HEK293 (cell line): ENCODE results near the gene INTS14.

Source experiments
- CTCF ChIA-PET: fragments of 350-600 bp; formaldehyde crosslinking; extraction: SDS; loops from one replicate; lab custom pipeline; 2021; ENCODE audit warnings: antibody characterized with exemption; lab: Yijun Ruan, JAX
- POLR2A ChIA-PET: fragments of 300-600 bp; formaldehyde crosslinking; extraction: SDS; loops from one replicate; lab custom pipeline; 2020; ENCODE audit warnings: antibody characterized with exemption, inconsistent platforms; lab: Yijun Ruan, JAX
- H3K27ac ChIP-seq: fragments of 200-500 bp; sonication (Bioruptor generic); 2 replicates; pipeline ENCODE4 v1.5.1; 2014; ENCODE audit warnings: low read depth, low read length, control low read depth, inconsistent platforms; ENCODE audit errors: extremely low read depth
- H3K36me3 ChIP-seq, 2 experiments: fragments of 200-500 bp in 1 of 2; sonication (Bioruptor generic) in 1 of 2; 1 replicate in 1 of 2; 2 replicates in 1 of 2; pipeline ENCODE4 v1.5.1; 2014 to 2017; ENCODE audit warnings: inconsistent platforms in 2 of 2, low read length in 2 of 2; ENCODE audit not compliant: control insufficient read depth in 2 of 2, insufficient read depth in 1 of 2
- H3K4me1 ChIP-seq: fragments of 200-500 bp; sonication (Bioruptor generic); 2 replicates; pipeline ENCODE4 v1.5.1; 2014; ENCODE audit warnings: mild to moderate bottlenecking, low read length, inconsistent platforms; ENCODE audit not compliant: control insufficient read depth, insufficient read depth
- H3K4me3 ChIP-seq: 2 replicates; pipeline ENCODE4 v1.5.1; 2011; ENCODE audit warnings: low read depth, mild to moderate bottlenecking, control low read depth, low read length, moderate library complexity
- H3K9me3 ChIP-seq: fragments of 200-500 bp; sonication (Bioruptor generic); 2 replicates; pipeline ENCODE4 v1.5.1; 2014; ENCODE audit warnings: low read depth, low read length, inconsistent platforms; ENCODE audit not compliant: control insufficient read depth, insufficient read depth
- FEZF1 ChIP-seq: fragments of 450-650 bp; formaldehyde crosslinking; IDR thresholded peaks from 2 replicates; pipeline ENCODE4 v1.5.1; 2016; ENCODE audit warnings: missing biosample characterization, missing genetic modification characterization
- GLIS2 ChIP-seq: fragments of 450-650 bp; formaldehyde crosslinking; IDR thresholded peaks from 2 replicates; pipeline ENCODE4 v1.5.1; 2016; ENCODE audit warnings: missing biosample characterization, missing genetic modification characterization
- KLF1 ChIP-seq: fragments of 450-650 bp; formaldehyde crosslinking; IDR thresholded peaks from 2 replicates; pipeline ENCODE4 v1.5.1; 2016; ENCODE audit warnings: missing biosample characterization, missing genetic modification characterization
- PRDM6 ChIP-seq: fragments of 450-650 bp; formaldehyde crosslinking; IDR thresholded peaks from 2 replicates; pipeline ENCODE4 v1.5.1; 2017; ENCODE audit warnings: missing biosample characterization, missing genetic modification characterization
- SCRT1 ChIP-seq: fragments of 450-650 bp; formaldehyde crosslinking; IDR thresholded peaks from 2 replicates; pipeline ENCODE4 v1.5.1; 2016; ENCODE audit warnings: missing biosample characterization, missing genetic modification characterization, borderline replicate concordance
- SP3 ChIP-seq: fragments of 450-650 bp; formaldehyde crosslinking; IDR thresholded peaks from 2 replicates; pipeline ENCODE4 v1.5.1; 2016; ENCODE audit warnings: missing biosample characterization, missing genetic modification characterization
- ZBTB49 ChIP-seq: fragments of 450-650 bp; formaldehyde crosslinking; IDR thresholded peaks from 2 replicates; pipeline ENCODE4 v1.5.1; 2016; ENCODE audit warnings: missing biosample characterization, missing genetic modification characterization, low read depth
- ZBTB8A ChIP-seq: fragments of 450-650 bp; formaldehyde crosslinking; IDR thresholded peaks from 2 replicates; pipeline ENCODE4 v1.5.1; 2016; ENCODE audit warnings: missing biosample characterization, missing genetic modification characterization
- ZNF112 ChIP-seq: fragments of 450-650 bp; formaldehyde crosslinking; IDR thresholded peaks from 2 replicates; pipeline ENCODE4 v1.5.0; 2017; ENCODE audit warnings: missing biosample characterization, missing genetic modification characterization
- ZNF133 ChIP-seq: fragments of 450-650 bp; formaldehyde crosslinking; IDR thresholded peaks from 2 replicates; pipeline ENCODE4 v1.5.1; 2016; ENCODE audit warnings: missing biosample characterization, missing genetic modification characterization
- ZNF174 ChIP-seq: fragments of 450-650 bp; formaldehyde crosslinking; IDR thresholded peaks from 2 replicates; pipeline ENCODE4 v1.5.0; 2017; ENCODE audit warnings: missing biosample characterization, mild to moderate bottlenecking, missing genetic modification characterization
- ZNF184 ChIP-seq: fragments of 450-650 bp; IDR thresholded peaks from 2 replicates; pipeline ENCODE4 v1.5.1; 2018; ENCODE audit warnings: missing biosample characterization, mild to moderate bottlenecking, missing genetic modification characterization
- ZNF19 ChIP-seq: fragments of 450-650 bp; formaldehyde crosslinking; IDR thresholded peaks from 2 replicates; pipeline ENCODE4; 2016; ENCODE audit warnings: missing biosample characterization, missing genetic modification characterization, low read depth
- ZNF214 ChIP-seq: fragments of 450-650 bp; formaldehyde crosslinking; IDR thresholded peaks from 2 replicates; pipeline ENCODE4 v1.5.1; 2017; ENCODE audit warnings: missing biosample characterization, mild to moderate bottlenecking, missing genetic modification characterization, borderline replicate concordance
- ZNF544 ChIP-seq: fragments of 450-650 bp; formaldehyde crosslinking; IDR thresholded peaks from 2 replicates; pipeline ENCODE4 v1.5.0; 2017; ENCODE audit warnings: missing biosample characterization, missing genetic modification characterization
- ZNF621 ChIP-seq: fragments of 450-650 bp; formaldehyde crosslinking; IDR thresholded peaks from 2 replicates; pipeline ENCODE4 v1.5.1; 2017; ENCODE audit warnings: missing biosample characterization, missing genetic modification characterization
- ZNF704 ChIP-seq: fragments of 450-650 bp; formaldehyde crosslinking; IDR thresholded peaks from 2 replicates; pipeline ENCODE4 v1.5.1; 2016; ENCODE audit warnings: missing biosample characterization, missing genetic modification characterization
- ZNF747 ChIP-seq: fragments of 450-650 bp; formaldehyde crosslinking; IDR thresholded peaks from 2 replicates; pipeline ENCODE4 v1.5.1; 2016; ENCODE audit warnings: missing biosample characterization, missing genetic modification characterization
- ZNF785 ChIP-seq: fragments of 450-650 bp; formaldehyde crosslinking; IDR thresholded peaks from 2 replicates; pipeline ENCODE4 v1.5.1; 2016; ENCODE audit warnings: missing biosample characterization, missing genetic modification characterization
- ZSCAN30 ChIP-seq: fragments of 450-650 bp; IDR thresholded peaks from 2 replicates; pipeline ENCODE4 v1.5.1; 2018; ENCODE audit warnings: missing biosample characterization, mild to moderate bottlenecking, missing genetic modification characterization, moderate library complexity
- TF ChIP-seq, protein P1 (sequence below): fragments of 450-650 bp; formaldehyde crosslinking; IDR thresholded peaks from 2 replicates; pipeline ENCODE4 v1.5.1; 2016; ENCODE audit warnings: missing biosample characterization, missing genetic modification characterization, borderline replicate concordance

The INTS14 gene

GRCh38 chr15:65632780-65633375 lies 21.9 kb upstream of the INTS14 start:
- ChIA-PET CTCF (interaction anchor here (0.6 to 1.4 kb wide), 4 partner anchors 22 to 597 kb away, joined by 3 to 4 read pairs (median 4); partner anchors contain the start of gene INTS14), POLR2A (no interaction called here)
- Histone ChIP-seq H3K36me3 (no peaks in the 10 kb centered on the region), H3K27ac (no peak overlapping the region), H3K4me1 (peaks cover 2% of the 10 kb centered on the region; the same call in 1 of the 2 replicates), H3K9me3 (no peaks in the 10 kb centered on the region), H3K4me3 (no peak overlapping the region)
- TF ChIP-seq ZNF747 (tag by site-specific recombination): no peak
- TF ChIP-seq SCRT1: peak; percentile 10; the same call in 1 of the 2 replicates

GRCh38 chr15:65631503-65631902 lies 20.6 kb upstream of the INTS14 start:
- Histone ChIP-seq H3K36me3 (no peaks in the 10 kb centered on the region), H3K4me1 (peaks cover 2% of the 10 kb centered on the region; the same call in 1 of the 2 replicates), H3K27ac (no peak overlapping the region), H3K9me3 (no peaks in the 10 kb centered on the region), H3K4me3 (no peak overlapping the region)
- ChIA-PET POLR2A (interaction anchor here (1.3 kb wide), 1 partner anchor 238 kb away, joined by 4 read pairs; the partner anchor contains the start of gene RAB11A), CTCF (interaction anchor here (0.6 to 5.2 kb wide), 4 partner anchors 8 to 203 kb away, joined by 3 to 36 read pairs (median 3); no protein-coding TSS in a partner anchor)
- TF ChIP-seq PRDM6 (tag by site-specific recombination): no peak
- no peak for TF ChIP-seq ZNF214 (tag by site-specific recombination)
- TF ChIP-seq ZBTB49: no peak

DNA sequence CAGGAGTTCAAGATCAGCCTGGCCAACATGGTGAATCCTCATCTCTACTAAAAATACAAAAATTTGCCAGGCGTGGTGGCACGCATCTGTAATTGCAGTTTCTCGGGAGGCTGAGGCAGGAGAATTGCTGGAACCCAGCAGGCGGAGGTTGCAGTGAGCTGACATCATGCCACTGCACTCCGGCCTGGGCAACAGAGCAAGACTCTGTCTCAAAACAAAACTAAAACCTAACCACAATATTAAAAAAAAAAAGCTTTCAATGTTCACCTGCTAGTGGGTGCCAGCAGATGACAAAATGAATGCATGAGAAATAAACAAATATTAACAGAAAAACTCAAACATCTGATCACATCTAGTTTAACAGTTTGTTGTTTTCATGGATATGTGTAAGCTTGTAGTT lies 19.8 kb upstream of the INTS14 start:
- H3K4me3 ChIP-seq: no peak overlapping the region
- peaks cover 0 to 5% of the 10 kb centered on the region in 2 experiments; a peak in 1 of 3 replicates for H3K36me3 ChIP-seq
- TF ChIP-seq ZNF621: no peak
- no peak for TF ChIP-seq ZSCAN30 (tag by site-specific recombination)
- TF ChIP-seq ZNF19 (tag by site-specific recombination): no peak
- TF ChIP-seq FEZF1 (tag by site-specific recombination): no peak
- no peak for TF ChIP-seq SP3 (tag by site-specific recombination)
- POLR2A ChIA-PET: no interaction called here
- no peak overlapping the region for H3K27ac ChIP-seq
- peaks cover 2% of the 10 kb centered on the region; the same call in 1 of the 2 replicates for H3K4me1 ChIP-seq
- no peaks in the 10 kb centered on the region for H3K9me3 ChIP-seq
- CTCF ChIA-PET: interaction anchor here (0.6 to 5.2 kb wide), 3 partner anchors 9 to 203 kb away, joined by 3 to 36 read pairs (median 3); no protein-coding TSS in a partner anchor

DNA sequence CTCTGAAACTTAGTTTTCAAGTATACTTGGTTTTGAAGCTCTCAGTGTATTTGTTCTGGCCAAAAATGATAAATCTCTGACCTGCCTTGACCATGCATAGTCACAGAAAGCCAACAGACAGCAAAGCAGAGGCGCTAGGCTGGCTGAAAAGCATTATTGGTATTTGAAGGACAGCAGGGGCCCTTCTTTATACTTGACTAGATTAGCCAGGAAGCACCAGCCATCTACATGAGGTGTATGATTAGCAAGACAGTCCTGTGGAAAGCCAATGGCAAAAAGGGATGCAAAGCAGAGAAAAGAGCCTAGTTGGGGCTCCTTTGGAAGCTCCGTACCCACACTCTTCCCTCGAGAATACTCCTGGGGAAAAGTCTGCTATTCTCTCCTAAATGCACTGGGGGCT lies 18.6 kb upstream of the INTS14 start:
- H3K4me1 ChIP-seq: peaks cover 2% of the 10 kb centered on the region; the same call in 1 of the 2 replicates
- ChIA-PET CTCF (interaction anchor here (0.8 to 5.2 kb wide), 4 partner anchors 7 to 244 kb away, joined by 3 to 36 read pairs (median 4); no protein-coding TSS in a partner anchor), POLR2A (interaction anchor here (1.1 kb wide), 1 partner anchor 18 kb away, joined by 3 read pairs; the partner anchor contains the start of gene INTS14)
- no peak overlapping the region for H3K4me3 ChIP-seq
- H3K36me3 ChIP-seq: peaks cover 0 to 17% of the 10 kb centered on the region in 2 experiments; a peak in 1 of 3 replicates
- no peak overlapping the region for H3K27ac ChIP-seq
- H3K9me3 ChIP-seq: no peaks in the 10 kb centered on the region
- TF ChIP-seq ZBTB8A (no peak), ZNF112 (tag by site-specific recombination) (no peak), ZNF704 (tag by site-specific recombination) (no peak), GLIS2 (no peak), ZNF785 (no peak), ZNF184 (tag by site-specific recombination) (no peak), ZNF133 (no peak), KLF1 (tag by site-specific recombination) (no peak), ZNF544 (tag by site-specific recombination) (no peak), ZNF174 (no peak)
- TF ChIP-seq, protein P1, sequence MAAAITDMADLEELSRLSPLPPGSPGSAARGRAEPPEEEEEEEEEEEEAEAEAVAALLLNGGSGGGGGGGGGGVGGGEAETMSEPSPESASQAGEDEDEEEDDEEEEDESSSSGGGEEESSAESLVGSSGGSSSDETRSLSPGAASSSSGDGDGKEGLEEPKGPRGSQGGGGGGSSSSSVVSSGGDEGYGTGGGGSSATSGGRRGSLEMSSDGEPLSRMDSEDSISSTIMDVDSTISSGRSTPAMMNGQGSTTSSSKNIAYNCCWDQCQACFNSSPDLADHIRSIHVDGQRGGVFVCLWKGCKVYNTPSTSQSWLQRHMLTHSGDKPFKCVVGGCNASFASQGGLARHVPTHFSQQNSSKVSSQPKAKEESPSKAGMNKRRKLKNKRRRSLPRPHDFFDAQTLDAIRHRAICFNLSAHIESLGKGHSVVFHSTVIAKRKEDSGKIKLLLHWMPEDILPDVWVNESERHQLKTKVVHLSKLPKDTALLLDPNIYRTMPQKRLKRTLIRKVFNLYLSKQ (tag by site-specific recombination): no peak
